Retina (tissue), 1 donor: ENCODE results near the gene MSI2.
A peak's percentile ranks its signal among the peaks of the same experiment; 100 is the strongest.

Source experiments
- DNase-seq: peaks from one replicate; pipeline ENCODE4 v3.0.0-alpha.2; 2016

The MSI2 gene

GRCh38 chr17:57655553-57655952 is 399.2 kb downstream of the MSI2 start:
- no peak for DNase-seq

- no peak for DNase-seq
Measured at GRCh38 chr17:57657211-57657610, 400.9 kb downstream of the MSI2 start.

GRCh38 chr17:57662041-57662440 is 405.7 kb downstream of the MSI2 start:
- no peak for DNase-seq

- DNase-seq, result peak; percentile 96
Measured at GRCh38 chr17:57662644-57663308, 406.5 kb downstream of the MSI2 start.

GRCh38 chr17:57663326-57664070 is 407.2 kb downstream of the MSI2 start:
- DNase-seq, result no peak

- no peak for DNase-seq
Measured at GRCh38 chr17:57665128-57665527, 408.8 kb downstream of the MSI2 start.

- no peak for DNase-seq
Measured at GRCh38 chr17:57665696-57666095, 409.4 kb downstream of the MSI2 start.

- no peak for DNase-seq
Measured at GRCh38 chr17:57666201-57666870, 410.0 kb downstream of the MSI2 start.

GRCh38 chr17:57666946-57667345 is 410.6 kb downstream of the MSI2 start:
- no peak for DNase-seq

GRCh38 chr17:57667461-57667923 is 411.2 kb downstream of the MSI2 start:
- no peak for DNase-seq

- no peak for DNase-seq
Measured at GRCh38 chr17:57668332-57668731, 412.0 kb downstream of the MSI2 start.

- DNase-seq, result no peak
Measured at GRCh38 chr17:57669671-57670529, 413.6 kb downstream of the MSI2 start.

- no peak for DNase-seq
Measured at GRCh38 chr17:57670769-57671569, 414.6 kb downstream of the MSI2 start.

GRCh38 chr17:57671667-57672632 is 415.6 kb downstream of the MSI2 start:
- DNase-seq, result peak; percentile 88

GRCh38 chr17:57672971-57673370 is 416.6 kb downstream of the MSI2 start:
- DNase-seq, result no peak

GRCh38 chr17:57674894-57675293 is 418.6 kb downstream of the MSI2 start:
- no peak for DNase-seq

GRCh38 chr17:57675427-57676387 is 419.4 kb downstream of the MSI2 start:
- no peak for DNase-seq

- DNase-seq, result no peak
Measured at GRCh38 chr17:57676543-57676942, 420.2 kb downstream of the MSI2 start.

GRCh38 chr17:57677301-57677700 is 421.0 kb downstream of the MSI2 start:
- no peak for DNase-seq

GRCh38 chr17:57677858-57678257 is 421.5 kb downstream of the MSI2 start:
- DNase-seq, result no peak
